Spinal cord (tissue), 10 donors: Measurements from ENCODE around the gene AKT3. TPM values are rescaled to one million over a fixed set of nuclear protein-coding genes. Genes with fewer than 3 reads are reported as not detected.

ENCODE experiments used
- DNase-seq, 6 donors: peaks; one replicate each; pipeline versions ENCODE4 v3.0.0 to v3.0.0-alpha.2; 2013 to 2015; ENCODE audit warnings: low spot score in 6 of 6, low read depth in 4 of 6
- H3K27ac ChIP-seq: one replicate; pipeline ENCODE4 v1.5.1; 2013; ENCODE audit warnings: low read depth, low read length, control low read depth
- H3K27me3 ChIP-seq: one replicate; pipeline ENCODE4 v1.6.1; 2013; ENCODE audit warnings: low read length; ENCODE audit not compliant: control insufficient read depth, insufficient read depth
- H3K36me3 ChIP-seq: one replicate; pipeline ENCODE4 v1.6.1; 2013; ENCODE audit warnings: low read length; ENCODE audit not compliant: control insufficient read depth, insufficient read depth
- H3K4me1 ChIP-seq: one replicate; pipeline ENCODE4 v1.6.1; 2013; ENCODE audit warnings: low read length; ENCODE audit not compliant: control insufficient read depth, insufficient read depth
- H3K4me3 ChIP-seq: one replicate; pipeline ENCODE4 v1.5.1; 2013; ENCODE audit warnings: low read depth, low read length, control low read depth
- H3K9me3 ChIP-seq: one replicate; pipeline ENCODE4 v1.6.1; 2013; ENCODE audit warnings: low read length; ENCODE audit not compliant: control insufficient read depth, insufficient read depth
- WGBS: methylation state at CpG from one replicate; pipeline ENCODE4 v1.1.5; 2013; ENCODE audit warnings: missing lambda C conversion rate; ENCODE audit not compliant: insufficient coverage; 5-methylcytosine and 5-hydroxymethylcytosine counted together
- polyA plus RNA-seq, 2 donors: library from polyadenylated mRNA; unstranded; fragments of 120-200 nt; gene quantifications; one replicate each; pipeline ENCODE4 v1.2.1, GENCODE V29; 2013; ENCODE audit not compliant: insufficient read length in 2 of 2
- total RNA-seq, 2 donors: library from RNA; depleted of rRNA in 1 of 2; stranded (reverse); fragments of 120-200 nt in 1 of 2; fragments of >200 nt in 1 of 2; gene quantifications; one replicate each; pipeline versions ENCODE4 v1.2.3 to v1.2.4, GENCODE V29; 2013 to 2014
- donor health status: healthy.

Gene AKT3
- total and polyA plus RNA-seq, 4 donors = 53.8 to 127 (median 77.4) TPM

GRCh38 chr1:243855616-243856318, 5.7 kb upstream of the AKT3 start:
- no peak overlapping the region for H3K4me3 ChIP-seq
- WGBS = 87% methylated on average over 9 of the region's 11 CpGs
- no peak overlapping the region for H3K27ac ChIP-seq
- H3K4me1 ChIP-seq = no peaks in the 10 kb centered on the region
- DNase-seq = peak in 1 of 6 donors; percentile 6
- no peaks in the 10 kb centered on the region for H3K27me3 ChIP-seq
- no peaks in the 10 kb centered on the region for H3K36me3 ChIP-seq
- no peaks in the 10 kb centered on the region for H3K9me3 ChIP-seq

- Histone ChIP-seq H3K4me3 (peak overlapping the region; percentile 66), H3K9me3 (no peaks in the 10 kb centered on the region), H3K27me3 (no peaks in the 10 kb centered on the region), H3K36me3 (no peaks in the 10 kb centered on the region), H3K27ac (no peak overlapping the region), H3K4me1 (peaks cover 3% of the 10 kb centered on the region)
- WGBS = no CpG with 5 or more reads among the region's 3 CpGs
- DNase-seq = no peak
Measured at GRCh38 chr1:243851765-243852164, 1.7 kb upstream of the AKT3 start.

DNA sequence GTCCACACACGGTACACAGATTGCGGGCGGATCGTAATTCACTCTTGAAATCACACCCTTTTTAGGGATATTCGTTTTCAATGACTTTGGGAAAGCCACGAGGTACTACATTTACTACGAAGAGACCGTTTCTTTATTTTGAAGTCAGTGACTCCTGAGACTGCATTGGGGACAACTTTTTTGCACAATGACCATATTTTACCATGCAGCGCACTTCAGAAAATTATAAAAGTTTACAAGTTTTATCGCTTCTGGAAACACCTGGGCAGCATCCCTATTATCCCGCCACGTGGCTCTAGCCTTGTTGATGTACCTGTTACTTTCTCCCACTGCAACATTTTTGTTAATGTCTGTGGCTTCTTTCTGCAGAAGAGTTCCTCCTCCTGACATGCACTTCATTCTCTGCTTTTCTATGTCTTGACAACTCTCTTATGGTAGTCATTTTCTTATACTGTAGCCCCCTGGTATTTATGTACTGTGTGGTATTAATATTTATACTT, 1.3 kb upstream of the AKT3 start:
- H3K4me1 ChIP-seq = peaks cover 3% of the 10 kb centered on the region
- H3K27ac ChIP-seq = peak overlapping the region; percentile 71
- H3K9me3 ChIP-seq = no peaks in the 10 kb centered on the region
- no peak for DNase-seq
- peak overlapping the region; percentile 66 for H3K4me3 ChIP-seq
- no peaks in the 10 kb centered on the region for H3K27me3 ChIP-seq
- WGBS = 4% methylated on average over 12 of the region's 12 CpGs
- no peaks in the 10 kb centered on the region for H3K36me3 ChIP-seq

DNA sequence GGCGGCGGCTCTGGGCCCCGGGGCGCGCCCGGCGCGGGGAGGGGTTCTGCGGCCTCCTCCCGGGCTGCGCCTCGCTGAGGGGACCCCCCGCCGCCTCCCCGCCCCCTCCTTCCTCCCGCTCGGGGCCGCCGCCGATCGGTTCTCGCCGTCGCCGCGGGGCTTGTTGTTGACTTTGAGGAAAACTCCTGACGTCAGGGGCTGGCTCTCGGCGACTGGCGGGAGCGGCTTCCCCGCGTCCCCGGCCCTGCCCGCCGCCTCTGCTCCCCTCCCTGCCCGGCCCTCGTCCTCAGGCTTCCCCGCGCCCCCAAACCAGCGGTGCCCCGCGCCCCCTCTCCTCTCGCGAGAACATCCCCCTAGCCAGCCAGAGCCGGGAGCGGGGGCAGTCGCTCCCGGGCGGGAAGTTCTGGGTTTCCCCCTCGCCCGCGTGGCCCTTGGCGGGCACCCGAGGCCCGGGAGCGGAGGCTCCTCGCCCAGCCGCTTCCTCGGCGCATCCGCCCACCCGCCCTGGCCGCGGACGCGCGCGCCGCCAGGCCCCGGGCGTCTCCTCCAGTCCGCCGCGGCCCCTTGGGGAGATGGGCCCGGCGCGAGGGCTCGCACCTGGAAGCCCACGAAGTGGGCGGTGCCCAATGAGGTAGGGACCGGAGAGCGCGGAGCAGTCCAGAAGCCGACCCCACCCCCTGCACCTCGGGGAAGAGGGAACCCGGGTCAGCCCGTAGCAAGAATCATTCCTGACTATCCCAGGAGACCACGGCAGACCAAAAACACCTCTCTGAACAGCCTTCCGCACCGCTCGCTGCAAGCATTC, 611 bp upstream of the AKT3 start:
- H3K27ac ChIP-seq = peak overlapping the region; percentile 71
- no peaks in the 10 kb centered on the region for H3K9me3 ChIP-seq
- H3K27me3 ChIP-seq = no peaks in the 10 kb centered on the region
- H3K4me3 ChIP-seq = peak overlapping the region; percentile 66
- peak; percentile 40 to 94 (median 66) for DNase-seq
- H3K36me3 ChIP-seq = no peaks in the 10 kb centered on the region
- WGBS = under 1% methylated on average over 87 of the region's 92 CpGs
- H3K4me1 ChIP-seq = peaks cover 3% of the 10 kb centered on the region

DNA sequence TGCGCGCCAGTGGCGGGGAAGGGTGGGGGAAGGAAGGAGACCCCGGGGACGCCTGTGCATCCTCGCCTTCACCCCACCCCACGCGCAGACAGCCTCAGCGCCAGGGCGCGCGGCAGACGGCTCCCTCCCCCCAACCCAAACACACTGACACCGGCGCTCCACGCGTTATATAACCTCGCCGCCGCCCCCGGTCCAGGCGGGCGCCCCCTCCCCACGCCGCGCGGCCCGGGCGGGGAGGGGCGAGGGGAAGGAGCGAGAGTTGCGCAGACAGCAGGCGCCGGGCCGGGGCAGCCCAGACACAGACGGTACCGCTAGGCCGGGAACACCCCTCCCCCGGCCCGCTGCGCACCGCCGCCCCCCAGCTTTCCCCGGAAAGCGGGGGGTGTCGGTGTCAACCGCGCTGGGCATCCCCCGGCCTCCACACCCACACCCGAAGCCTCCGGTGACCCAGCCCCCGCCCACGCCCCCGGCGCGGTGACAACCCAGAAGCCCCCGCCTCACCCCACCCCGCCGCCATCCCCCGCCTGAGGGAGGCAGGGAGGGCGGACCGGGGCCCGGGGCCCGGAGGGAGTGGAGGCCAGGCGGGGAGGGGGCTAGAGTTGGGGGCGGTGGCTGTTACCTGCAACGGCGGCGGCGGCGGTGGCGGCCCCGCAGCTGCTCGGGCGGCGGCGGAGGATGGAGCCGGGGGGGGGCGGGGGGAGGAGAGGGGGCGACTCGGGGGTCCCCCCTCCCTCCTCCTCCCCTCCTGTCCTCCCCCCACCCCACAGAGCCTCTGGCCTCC, 432 bp downstream of the AKT3 start:
- Histone ChIP-seq H3K27ac (peak overlapping the region; percentile 76), H3K9me3 (no peaks in the 10 kb centered on the region), H3K4me3 (peak overlapping the region; percentile 66), H3K4me1 (peaks cover 3% of the 10 kb centered on the region), H3K36me3 (no peaks in the 10 kb centered on the region), H3K27me3 (no peaks in the 10 kb centered on the region)
- DNase-seq = peak in 4 of 6 donors; percentile 46 to 84 (median 50)
- WGBS = 0% methylated on average over 14 of the region's 81 CpGs

GRCh38 chr1:243848858-243849420, 1.1 kb downstream of the AKT3 start:
- WGBS = 0% methylated on average over 12 of the region's 19 CpGs
- H3K4me1 ChIP-seq = peaks cover 3% of the 10 kb centered on the region
- H3K4me3 ChIP-seq = peak overlapping the region; percentile 66
- H3K27ac ChIP-seq = peak overlapping the region; percentile 76
- H3K36me3 ChIP-seq = no peaks in the 10 kb centered on the region
- peak in 5 of 6 donors; percentile 46 to 92 (median 53) for DNase-seq
- no peaks in the 10 kb centered on the region for H3K27me3 ChIP-seq
- no peaks in the 10 kb centered on the region for H3K9me3 ChIP-seq

DNA sequence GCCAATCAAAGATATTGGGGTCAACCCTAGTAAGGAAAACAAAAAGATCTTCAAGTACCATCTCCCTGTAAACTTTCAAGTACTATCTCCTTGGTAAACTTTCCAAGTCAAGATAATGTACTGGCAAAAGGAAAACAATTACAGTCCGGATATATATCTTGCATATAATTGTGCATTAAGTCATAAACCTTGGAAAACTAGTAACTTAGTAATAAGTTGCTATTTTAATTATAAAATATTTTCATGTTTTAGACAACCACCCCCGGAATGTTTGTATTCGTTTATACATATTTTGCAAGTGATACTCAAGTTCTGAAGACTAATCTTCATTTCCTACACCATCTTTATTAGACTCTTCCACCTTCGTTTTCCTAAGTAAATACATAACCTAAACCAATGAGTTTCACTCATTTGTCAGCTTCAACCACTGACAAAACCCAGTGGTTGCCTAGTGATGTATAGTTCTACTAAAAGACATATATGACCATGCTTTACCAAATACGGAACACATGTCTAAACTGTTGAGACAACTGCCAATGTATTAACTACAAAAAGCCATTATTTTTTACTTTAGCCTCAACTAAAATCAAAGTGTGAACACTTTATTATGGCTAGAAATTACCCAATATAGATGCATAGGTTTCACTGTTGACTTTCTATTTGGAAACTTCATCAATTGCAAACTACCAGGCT, 1.7 kb downstream of the AKT3 start:
- peak in 1 of 6 donors; percentile 13 for DNase-seq
- H3K4me3 ChIP-seq = peak overlapping the region; percentile 66

DNA sequence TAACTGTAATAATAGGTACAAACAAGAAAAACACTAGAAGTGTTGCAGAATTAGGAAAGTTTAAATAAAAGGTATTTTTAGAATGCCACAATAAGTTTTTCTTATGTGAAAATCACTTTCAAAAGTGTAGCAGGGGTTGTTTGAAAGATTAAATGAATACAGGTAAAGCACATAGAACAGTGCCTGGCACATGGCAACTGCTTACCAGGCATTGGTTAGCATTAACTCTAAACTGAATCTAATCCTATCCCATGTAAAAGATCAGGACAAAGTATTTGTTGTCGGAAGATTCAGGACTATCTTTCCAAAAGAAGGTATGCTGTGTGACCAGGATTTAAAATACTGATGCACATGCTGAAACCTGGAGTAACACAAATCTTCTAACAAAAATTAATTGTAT, 3.3 kb downstream of the AKT3 start:
- Histone ChIP-seq H3K27me3 (no peaks in the 10 kb centered on the region), H3K9me3 (no peaks in the 10 kb centered on the region), H3K4me3 (no peak overlapping the region), H3K27ac (no peak overlapping the region), H3K36me3 (no peaks in the 10 kb centered on the region), H3K4me1 (peaks cover 3% of the 10 kb centered on the region)
- DNase-seq = no peak
- WGBS = no CpG with 5 or more reads among the region's 1 CpG

More for the DNA sequence above, 1.7 kb downstream of the AKT3 start:
- Histone ChIP-seq H3K27me3 (no peaks in the 10 kb centered on the region), H3K4me1 (peaks cover 3% of the 10 kb centered on the region), H3K27ac (peak overlapping the region; percentile 76), H3K9me3 (no peaks in the 10 kb centered on the region), H3K36me3 (no peaks in the 10 kb centered on the region)
- WGBS = no CpG with 5 or more reads among the region's 5 CpGs
